Lower lobe of right lung (tissue), 2 donors: ENCODE data around the gene MCOLN3. TPM values are rescaled to one million over a fixed set of nuclear protein-coding genes. Genes with fewer than 3 reads are reported as not detected.
"Not testable (repeated sequence)": the region's sequence is repeated elsewhere in the genome, so short reads cannot be mapped to it uniquely, and the experiment has no call there.

Source experiments
- ATAC-seq, 2 donors: fragments of 200-7000 bp; cut with Tn5 transposase; one replicate each; pipeline ENCODE4 v1.9.1; 2020 to 2022; ENCODE audit warnings: mild to moderate bottlenecking in 2 of 2, moderate library complexity in 2 of 2
- DNase-seq: peaks from one replicate; pipeline ENCODE4 v3.0.0-alpha.2; 2020
- H3K27ac ChIP-seq: fragments of 200-600 bp; one replicate; pipeline ENCODE4 v1.8.0; 2022
- H3K27me3 ChIP-seq: fragments of 200-600 bp; one replicate; pipeline ENCODE4 v1.8.0; 2022; ENCODE audit warnings: low read depth
- H3K36me3 ChIP-seq: fragments of 200-600 bp; one replicate; pipeline ENCODE4 v1.8.0; 2022; ENCODE audit warnings: mild to moderate bottlenecking
- H3K4me1 ChIP-seq: fragments of 200-600 bp; one replicate; pipeline ENCODE4 v1.8.0; 2022
- H3K4me3 ChIP-seq: fragments of 200-600 bp; one replicate; pipeline ENCODE4 v1.8.0; 2022; ENCODE audit warnings: mild to moderate bottlenecking
- H3K9me3 ChIP-seq: fragments of 200-600 bp; one replicate; pipeline ENCODE4 v1.8.0; 2022
- intact Hi-C: fragments of 100-400 bp; cut with DNase I; formaldehyde crosslinking; loops from one replicate; pipeline ENCODE4 v1.11.0; 2022
- total RNA-seq: library from RNA; stranded (reverse); fragmentation: NEBNext Ultra II Directional; extraction: Animal tissue kit (Norgen Biotek cat#: 25700); gene quantifications from one replicate; pipeline ENCODE4 v1.2.1, GENCODE V29; 2021
- TF ChIP-seq, protein P1 (sequence below): fragments of 200-600 bp; IDR thresholded peaks from one replicate; pipeline ENCODE4 v1.8.0; 2022; ENCODE audit warnings: antibody characterized with exemption, mild to moderate bottlenecking
- donor health status: DM: no; HTN: yes; CAD: no; lungs with severe emphysema.

Gene MCOLN3
- total RNA-seq, 1 donor from 2014 or later, result 7.6 TPM

DNA sequence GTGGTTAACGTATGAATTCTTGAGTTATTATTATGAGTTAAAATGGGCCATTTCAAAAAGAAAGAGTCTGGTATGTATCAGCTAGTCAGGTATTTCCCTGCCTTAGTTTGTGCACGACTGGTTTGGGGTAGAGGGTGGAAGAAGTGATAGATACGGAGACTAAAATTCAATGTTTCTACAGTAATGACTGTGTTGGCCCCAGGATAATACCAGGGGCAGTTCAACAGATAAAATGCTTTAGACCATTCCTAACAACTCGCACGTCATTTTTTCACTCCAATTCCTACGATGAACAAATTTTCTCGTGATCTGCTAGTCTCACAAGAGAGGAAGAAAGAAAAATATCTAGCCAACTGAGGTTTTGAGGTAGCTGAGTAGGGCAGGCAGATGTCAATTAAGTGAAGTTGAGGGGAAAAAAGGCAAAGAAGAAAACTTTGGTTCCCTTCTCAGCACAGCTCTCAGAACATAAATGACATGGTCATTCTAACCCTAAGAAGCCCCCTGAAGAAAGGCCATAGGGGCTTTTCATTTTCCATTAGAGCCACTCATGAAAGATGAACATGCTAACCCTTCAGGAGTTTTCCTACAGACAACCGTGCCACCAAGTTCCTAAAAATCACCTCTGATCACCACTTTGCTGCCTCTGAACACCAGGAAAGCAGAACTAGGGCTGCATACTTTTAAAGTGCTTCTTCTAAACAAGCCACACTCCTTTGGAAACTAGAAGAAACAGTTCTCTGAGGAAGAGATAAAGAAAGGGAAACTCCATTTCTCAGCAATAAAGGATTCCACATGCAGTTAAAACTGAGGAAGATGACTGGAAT lies 57.0 kb downstream of the MCOLN3 start:
- intact Hi-C loops, result no loop called here

DNA sequence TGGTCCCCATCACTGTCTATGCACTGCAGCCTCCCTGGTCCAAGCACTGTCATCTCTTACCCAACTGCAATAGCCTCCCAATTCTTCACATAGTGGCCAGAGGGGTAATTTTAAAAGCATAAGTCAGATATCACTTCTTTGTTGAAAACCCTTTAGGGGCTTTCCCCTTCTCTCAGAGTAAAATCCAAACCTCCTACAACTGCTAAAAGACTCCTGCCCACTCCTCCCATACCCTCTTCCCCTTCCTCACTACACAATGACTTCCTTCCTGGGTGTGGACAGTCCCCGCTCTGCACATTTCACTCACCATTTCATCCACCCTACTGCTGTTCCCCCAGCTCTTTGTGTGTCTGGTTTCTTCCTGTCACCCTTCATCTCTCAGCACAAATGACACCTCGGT lies 59.7 kb downstream of the MCOLN3 start:
- TF ChIP-seq, protein P1, sequence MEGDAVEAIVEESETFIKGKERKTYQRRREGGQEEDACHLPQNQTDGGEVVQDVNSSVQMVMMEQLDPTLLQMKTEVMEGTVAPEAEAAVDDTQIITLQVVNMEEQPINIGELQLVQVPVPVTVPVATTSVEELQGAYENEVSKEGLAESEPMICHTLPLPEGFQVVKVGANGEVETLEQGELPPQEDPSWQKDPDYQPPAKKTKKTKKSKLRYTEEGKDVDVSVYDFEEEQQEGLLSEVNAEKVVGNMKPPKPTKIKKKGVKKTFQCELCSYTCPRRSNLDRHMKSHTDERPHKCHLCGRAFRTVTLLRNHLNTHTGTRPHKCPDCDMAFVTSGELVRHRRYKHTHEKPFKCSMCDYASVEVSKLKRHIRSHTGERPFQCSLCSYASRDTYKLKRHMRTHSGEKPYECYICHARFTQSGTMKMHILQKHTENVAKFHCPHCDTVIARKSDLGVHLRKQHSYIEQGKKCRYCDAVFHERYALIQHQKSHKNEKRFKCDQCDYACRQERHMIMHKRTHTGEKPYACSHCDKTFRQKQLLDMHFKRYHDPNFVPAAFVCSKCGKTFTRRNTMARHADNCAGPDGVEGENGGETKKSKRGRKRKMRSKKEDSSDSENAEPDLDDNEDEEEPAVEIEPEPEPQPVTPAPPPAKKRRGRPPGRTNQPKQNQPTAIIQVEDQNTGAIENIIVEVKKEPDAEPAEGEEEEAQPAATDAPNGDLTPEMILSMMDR, result no peak
- intact Hi-C loops, result no loop called here
- DNase-seq (no peak), ATAC-seq (no peak)
- Histone ChIP-seq H3K4me3 (no peak overlapping the region), H3K27me3 (no peaks in the 10 kb centered on the region), H3K36me3 (no peaks in the 10 kb centered on the region), H3K27ac (no peak overlapping the region), H3K4me1 (no peaks in the 10 kb centered on the region), H3K9me3 (no peaks in the 10 kb centered on the region)

More for the DNA sequence above, 57.0 kb downstream of the MCOLN3 start:
- Histone ChIP-seq H3K27me3 (peaks cover 6% of the 10 kb centered on the region), H3K27ac (no peak overlapping the region), H3K9me3 (no peaks in the 10 kb centered on the region), H3K4me1 (peaks cover under 1% of the 10 kb centered on the region), H3K36me3 (no peaks in the 10 kb centered on the region), H3K4me3 (no peak overlapping the region)
- TF ChIP-seq, protein P1, result no peak
- DNase-seq, result no peak
- ATAC-seq, result no peak

- intact Hi-C loops, DNase-seq, H3K4me3 ChIP-seq, ATAC-seq, H3K36me3 ChIP-seq, H3K27me3 ChIP-seq, H3K9me3 ChIP-seq, H3K27ac ChIP-seq, H3K4me1 ChIP-seq: not testable (repeated sequence)
Measured at GRCh38 chr1:84986561-84986960, 61.7 kb downstream of the MCOLN3 start.

DNA sequence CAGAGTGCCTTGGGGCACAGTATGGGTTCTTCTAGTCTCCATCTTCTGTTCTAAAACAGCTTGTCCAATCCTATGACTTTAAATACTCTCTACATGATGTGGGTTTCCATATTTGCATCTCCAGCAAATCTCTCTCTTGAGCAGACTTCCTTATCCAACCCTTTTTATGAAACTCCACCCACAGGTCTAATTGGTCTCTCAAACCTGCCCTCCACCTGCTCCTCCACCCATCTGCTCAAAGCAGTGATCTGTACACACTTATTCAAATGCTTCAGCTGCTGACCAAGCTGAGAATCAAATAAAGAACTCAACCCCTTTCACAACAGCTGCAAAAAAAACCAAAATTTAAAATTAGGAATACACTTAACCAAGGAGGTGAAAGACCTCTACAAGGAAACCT lies 62.9 kb downstream of the MCOLN3 start:
- Histone ChIP-seq H3K4me3 (no peak overlapping the region), H3K27ac (no peak overlapping the region), H3K4me1 (no peaks in the 10 kb centered on the region), H3K36me3 (no peaks in the 10 kb centered on the region), H3K9me3 (no peaks in the 10 kb centered on the region), H3K27me3 (no peaks in the 10 kb centered on the region)
- DNase-seq, result no peak
- no peak for ATAC-seq
- intact Hi-C loops, result no loop called here
- TF ChIP-seq, protein P1, result no peak

DNA sequence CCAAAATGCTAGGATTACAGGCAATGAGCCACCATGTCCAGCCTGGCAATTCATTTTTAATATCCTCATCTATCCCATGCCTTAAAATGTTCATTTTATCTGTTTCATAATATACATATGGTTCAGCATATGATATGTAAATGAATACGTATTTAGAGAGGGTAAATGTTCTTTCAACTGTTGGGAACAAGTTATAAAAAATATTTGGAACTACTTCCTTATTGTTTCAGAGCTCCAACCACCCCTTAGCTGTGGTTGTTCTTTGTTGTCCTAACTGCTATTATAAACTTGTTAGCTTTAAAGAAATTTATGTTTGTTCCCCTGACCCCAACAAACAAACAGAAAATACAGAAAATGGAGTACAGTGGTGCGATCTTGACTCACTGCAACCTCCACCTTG lies 65.9 kb downstream of the MCOLN3 start:
- Histone ChIP-seq H3K36me3 (no peaks in the 10 kb centered on the region), H3K27ac (no peak overlapping the region), H3K4me1 (no peaks in the 10 kb centered on the region), H3K4me3 (no peak overlapping the region), H3K27me3 (no peaks in the 10 kb centered on the region), H3K9me3 (no peaks in the 10 kb centered on the region)
- no peak for ATAC-seq
- TF ChIP-seq, protein P1, result no peak
- intact Hi-C loops, result no loop called here
- DNase-seq, result no peak

GRCh38 chr1:84975035-84975434 lies 73.3 kb downstream of the MCOLN3 start:
- Histone ChIP-seq H3K4me3 (no peak overlapping the region), H3K27ac (no peak overlapping the region), H3K36me3 (no peaks in the 10 kb centered on the region), H3K27me3 (no peaks in the 10 kb centered on the region), H3K9me3 (no peaks in the 10 kb centered on the region), H3K4me1 (no peaks in the 10 kb centered on the region)
- DNase-seq (no peak), ATAC-seq (no peak)
- TF ChIP-seq, protein P1, result no peak
- intact Hi-C loops, result no loop called here
